Sigmoid colon (tissue), 7 donors: ENCODE results near the gene GPR26. TPM values are rescaled to one million over a fixed set of nuclear protein-coding genes. Genes with fewer than 3 reads are reported as not detected.

Experiments used
- DNase-seq: peaks from one replicate; pipeline ENCODE4 v3.0.0-alpha.2; 2019
- H3K27ac ChIP-seq, 4 donors: fragments of 200-600 bp; sonication (generic); one replicate each; pipeline ENCODE4 v1.5.1; 2016 to 2019; ENCODE audit warnings: mild to moderate bottlenecking in 1 of 4
- H3K27me3 ChIP-seq, 3 donors: fragments of 200-600 bp; sonication (generic); one replicate each; pipeline ENCODE4 v1.5.1; 2019; ENCODE audit warnings: mild to moderate bottlenecking in 1 of 3
- H3K36me3 ChIP-seq, 4 donors: fragments of 200-600 bp; sonication (generic); one replicate each; pipeline ENCODE4 v1.5.1; 2016 to 2019
- H3K4me1 ChIP-seq, 4 donors: fragments of 200-600 bp; sonication (generic); one replicate each; pipeline ENCODE4 v1.5.1; 2017 to 2019
- H3K4me3 ChIP-seq, 4 donors: fragments of 200-600 bp; sonication (generic); one replicate each; pipeline ENCODE4 v1.5.1; 2017 to 2019; ENCODE audit warnings: mild to moderate bottlenecking in 2 of 4, moderate library complexity in 1 of 4
- H3K9me3 ChIP-seq, 4 donors: fragments of 200-600 bp in 3 of 4; sonication (generic) in 3 of 4; one replicate each; pipeline versions ENCODE4 v1.5.1 to v1.6.1; 2013 to 2019
- CTCF ChIP-seq, 4 experiments: fragments of 450-650 bp in 3 of 4; fragments of 200-600 bp in 1 of 4; IDR thresholded peaks; one replicate each; pipeline ENCODE4 v1.5.1; 2016 to 2019; ENCODE audit warnings: antibody characterized with exemption in 4 of 4, mild to moderate bottlenecking in 3 of 4, moderate library complexity in 2 of 4
- EP300 ChIP-seq, 4 donors: sonication (generic); formaldehyde crosslinking; IDR thresholded peaks; one replicate each; pipeline ENCODE4 v1.6.1; 2017; ENCODE audit warnings: antibody characterized with exemption in 4 of 4
- POLR2A ChIP-seq, 2 donors: fragments of 450-650 bp; IDR thresholded peaks; one replicate each; pipeline ENCODE4 v1.6.1; 2016; ENCODE audit warnings: antibody characterized with exemption in 2 of 2, mild to moderate bottlenecking in 2 of 2, moderate library complexity in 2 of 2
- POLR2AphosphoS5 ChIP-seq, 4 donors: sonication (generic); formaldehyde crosslinking; IDR thresholded peaks; one replicate each; pipeline ENCODE4 v1.6.1; 2017; ENCODE audit warnings: antibody characterized with exemption in 4 of 4
- WGBS, 2 donors: extraction: QIAGEN DNeasy Blood & Tissue Kit; methylation state at CpG; one replicate each; pipeline ENCODE4 v1.1.7; 2013; 5-methylcytosine and 5-hydroxymethylcytosine counted together
- intact Hi-C: fragments of 100-400 bp; cut with DNase I; formaldehyde crosslinking; loops from one replicate; pipeline ENCODE4 v1.15.1; 2023
- polyA plus RNA-seq, 3 donors: library from polyadenylated mRNA; stranded (reverse); fragments of 200-250 nt; gene quantifications; one replicate each; pipeline ENCODE4 v1.2.3, GENCODE V29; 2013
- total RNA-seq, 4 donors: library from RNA; depleted of rRNA; stranded (reverse); fragments of >200 nt; gene quantifications; one replicate each; pipeline ENCODE4 v1.1.0, GENCODE V29; 2016
- donor health status: healthy with polysubstance abuse.
- donor health status: Bipolar disorder and iron deficiency.
- donor health status: healthy.

GPR26 gene
- total and polyA plus RNA-seq, 7 donors: not detected

GRCh38 chr10:123636598-123637325 is 29.4 kb upstream of the GPR26 start:
- Histone ChIP-seq H3K4me1 (peaks cover 0 to 12% (median 8%) of the 10 kb centered on the region in 4 donors), H3K36me3 (no peaks in the 10 kb centered on the region), H3K9me3 (no peaks in the 10 kb centered on the region), H3K27ac (no peak overlapping the region), H3K4me3 (no peak overlapping the region), H3K27me3 (no peaks in the 10 kb centered on the region)
- no peak for DNase-seq
- 85 to 91% methylated on average over 8 of the region's 8 CpGs for WGBS, 2 donors
- intact Hi-C loops: no loop called here
- TF ChIP-seq POLR2A (IDR thresholded peaks at IDR 0.05) (no peak), CTCF (IDR thresholded peaks at IDR 0.05) (no peak), EP300 (IDR thresholded peaks at IDR 0.05) (no peak), POLR2AphosphoS5 (IDR thresholded peaks at IDR 0.05) (no peak)

GRCh38 chr10:123637326-123637880 is 28.8 kb upstream of the GPR26 start:
- intact Hi-C loops: no loop called here
- H3K9me3 ChIP-seq: no peaks in the 10 kb centered on the region
- H3K4me1 ChIP-seq: peaks cover 0 to 15% (median 8%) of the 10 kb centered on the region in 4 donors
- H3K27ac ChIP-seq: no peak overlapping the region
- H3K27me3 ChIP-seq: no peaks in the 10 kb centered on the region
- WGBS, 2 donors: 70 to 83% methylated on average over 6 of the region's 6 CpGs
- no peak for DNase-seq
- TF ChIP-seq EP300 (IDR thresholded peaks at IDR 0.05) (no peak), POLR2AphosphoS5 (IDR thresholded peaks at IDR 0.05) (no peak), POLR2A (IDR thresholded peaks at IDR 0.05) (no peak), CTCF (IDR thresholded peaks at IDR 0.05) (no peak)
- H3K36me3 ChIP-seq: no peaks in the 10 kb centered on the region
- no peak overlapping the region for H3K4me3 ChIP-seq

GRCh38 chr10:123639131-123639530 is 27.0 kb upstream of the GPR26 start:
- 81 to 83% methylated on average over 3 of the region's 3 CpGs for WGBS, 2 donors

GRCh38 chr10:123640016-123640535 is 26.1 kb upstream of the GPR26 start:
- Histone ChIP-seq H3K4me1 (peaks cover 0 to 19% (median 10%) of the 10 kb centered on the region in 4 donors), H3K9me3 (no peaks in the 10 kb centered on the region), H3K27me3 (no peaks in the 10 kb centered on the region), H3K27ac (no peak overlapping the region), H3K4me3 (no peak overlapping the region), H3K36me3 (no peaks in the 10 kb centered on the region)
- DNase-seq: no peak
- intact Hi-C loops: no loop called here
- WGBS, 2 donors: 61 to 77% methylated on average over 3 of the region's 3 CpGs
- TF ChIP-seq POLR2AphosphoS5 (IDR thresholded peaks at IDR 0.05) (peak in 2 of 4 donors; percentile 63 to 68), POLR2A (IDR thresholded peaks at IDR 0.05) (no peak)

More at GRCh38 chr10:123639131-123639530, 27.0 kb upstream of the GPR26 start:
- Histone ChIP-seq H3K4me3 (no peak overlapping the region), H3K27ac (no peak overlapping the region), H3K27me3 (no peaks in the 10 kb centered on the region), H3K4me1 (peaks cover 0 to 19% (median 10%) of the 10 kb centered on the region in 4 donors), H3K9me3 (no peaks in the 10 kb centered on the region), H3K36me3 (no peaks in the 10 kb centered on the region)
- intact Hi-C loops: no loop called here
- DNase-seq: no peak
- TF ChIP-seq POLR2AphosphoS5 (IDR thresholded peaks at IDR 0.05) (no peak), POLR2A (IDR thresholded peaks at IDR 0.05) (no peak), CTCF (IDR thresholded peaks at IDR 0.05) (no peak), EP300 (IDR thresholded peaks at IDR 0.05) (no peak)

GRCh38 chr10:123642293-123642692 is 23.9 kb upstream of the GPR26 start:
- WGBS, 2 donors: 34 to 45% methylated on average over 4 of the region's 4 CpGs
- Histone ChIP-seq H3K4me1 (peaks cover 0 to 19% (median 10%) of the 10 kb centered on the region in 4 donors), H3K36me3 (no peaks in the 10 kb centered on the region), H3K27ac (no peak overlapping the region), H3K9me3 (no peaks in the 10 kb centered on the region), H3K4me3 (no peak overlapping the region), H3K27me3 (no peaks in the 10 kb centered on the region)
- peak; percentile 74 for DNase-seq
- TF ChIP-seq POLR2AphosphoS5 (IDR thresholded peaks at IDR 0.05) (no peak), CTCF (IDR thresholded peaks at IDR 0.05) (no peak)
- intact Hi-C loops: no loop called here
